Heart left ventricle (tissue), 13 donors: ENCODE results near the gene CHCHD3.

Experiments
- CTCF ChIP-seq, 12 donors: fragments of 200-600 bp; sonication (generic) in 4 of 12; IDR thresholded peaks; one replicate each; pipeline versions ENCODE4 v1.5.0 to v1.8.0; 2018 to 2022; ENCODE audit warnings: antibody characterized with exemption in 12 of 12, mild to moderate bottlenecking in 5 of 12
- POLR2A ChIP-seq, 2 donors: fragments of 450-650 bp; IDR thresholded peaks; one replicate each; pipeline ENCODE4 v1.6.1; 2017; ENCODE audit warnings: antibody characterized with exemption in 2 of 2, mild to moderate bottlenecking in 2 of 2, moderate library complexity in 2 of 2
- donor health status: ischemic (EF 13 %, LVEDD 7.1; RV severe dilation, severe dysfunction).
- donor health status: DM: no; HTN: yes; CAD: no.
- donor health status: DM: no; HTN: no; CAD: no.
- donor health status: ischemic (EF 25% LVEDD 6.9; RV normal size, moderate dysfunction).
- donor health status: ischemic (EF 25% LVEDD 5.7; RV mildly dilated, moderate dysfunction).
- donor health status: ischemic (EF 35%, LVEDD 5.7; RV mildly dilated, moderate dysfunction).
- donor health status: nonischemic (EF 11% LVEDD 7.7; RV severe dilation, severe dysfunction).
- donor health status: DM: yes; HTN: yes; CAD: no.
- donor health status: PGD.
- donor health status: ischemic (EF 29% LVEDD 5.4; RV normal size, mild dysfunction).
- donor health status: nonischemic (EF 23%, LVEDD 6.1; RV moderate dilation, normal function).

- no peak for TF ChIP-seq POLR2A (IDR thresholded peaks at IDR 0.05)
- TF ChIP-seq CTCF (IDR thresholded peaks at IDR 0.05): no peak
These were observed 223.6 kb downstream of the CHCHD3 start for GRCh38 chr7:132858251-132858650.
